Transverse colon (tissue), 4 donors: ENCODE measurements around the gene CCDC91. TPM values are rescaled to one million over a fixed set of nuclear protein-coding genes. Genes with fewer than 3 reads are reported as not detected.

ENCODE experiments used
- DNase-seq: peaks from one replicate; pipeline ENCODE4 v3.0.0-alpha.2; 2019
- H3K27ac ChIP-seq, 4 donors: fragments of 200-600 bp; sonication (generic); 2 replicates each; pipeline ENCODE4 v1.5.1; 2016 to 2018; ENCODE audit warnings: inconsistent platforms in 4 of 4
- H3K27me3 ChIP-seq: fragments of 200-600 bp; sonication (generic); 2 replicates; pipeline ENCODE4 v1.5.1; 2017; ENCODE audit warnings: inconsistent platforms
- H3K36me3 ChIP-seq, 4 donors: fragments of 200-600 bp; sonication (generic); 2 replicates each; pipeline ENCODE4 v1.5.1; 2017 to 2019; ENCODE audit warnings: inconsistent platforms in 4 of 4
- H3K4me1 ChIP-seq, 4 donors: fragments of 200-600 bp; sonication (generic); 2 replicates each; pipeline ENCODE4 v1.5.1; 2017 to 2020; ENCODE audit warnings: inconsistent platforms in 4 of 4
- H3K4me3 ChIP-seq, 4 donors: fragments of 200-600 bp; sonication (generic); 1 replicate in 1 of 4; 2 replicates in 3 of 4; pipeline versions ENCODE4 v1.5.1 to v1.6.1; 2017 to 2019; ENCODE audit warnings: inconsistent platforms in 4 of 4
- H3K9me3 ChIP-seq, 2 donors: fragments of 200-600 bp; sonication (generic); 2 replicates each; pipeline ENCODE4 v1.5.1; 2017 to 2019; ENCODE audit warnings: inconsistent platforms in 2 of 2
- EP300 ChIP-seq: sonication (generic); formaldehyde crosslinking; IDR thresholded peaks from one replicate; pipeline ENCODE4 v1.6.1; 2017; ENCODE audit warnings: antibody characterized with exemption, low read depth
- POLR2A ChIP-seq: fragments of 450-650 bp; IDR thresholded peaks from one replicate; pipeline ENCODE4 v1.6.1; 2016; ENCODE audit warnings: antibody characterized with exemption, mild to moderate bottlenecking, moderate library complexity
- POLR2AphosphoS5 ChIP-seq, 3 donors: sonication (generic); formaldehyde crosslinking; IDR thresholded peaks; one replicate each; pipeline ENCODE4 v1.6.1; 2016; ENCODE audit warnings: antibody characterized with exemption in 3 of 3
- WGBS, 2 donors: methylation state at CpG; one replicate each; pipeline ENCODE4 v1.1.5; 2018; ENCODE audit warnings: low coverage in 1 of 2; 5-methylcytosine and 5-hydroxymethylcytosine counted together
- in situ Hi-C, 4 donors: fragments of 200-750 bp; cut with MboI; loops; one replicate each; pipeline versions ENCODE4 v1.15.0 to v1.15.1; 2017; ENCODE audit warnings: low sequenced_read_pairs in 3 of 4, low pct_ligation_motif_present in 1 of 4, low pct_unique_long_range_greater_than_20kb in 1 of 4
- intact Hi-C: fragments of 100-400 bp; cut with DNase I; formaldehyde crosslinking; loops from one replicate; pipeline ENCODE4 v1.15.1; 2023; ENCODE audit warnings: low total_unique reads
- total RNA-seq, 4 donors: library from RNA; depleted of rRNA; stranded (reverse); fragments of >200 nt; gene quantifications; one replicate each; pipeline ENCODE4 v1.1.0, GENCODE V29; 2016
- TF ChIP-seq, protein P1 (sequence below), 5 experiments: fragments of 200-600 bp in 3 of 5; fragments of 450-650 bp in 2 of 5; sonication (generic) in 3 of 5; IDR thresholded peaks; 1 replicate in 2 of 5; 2 replicates in 3 of 5; pipeline ENCODE4 v1.5.1; 2016 to 2017; ENCODE audit warnings: antibody characterized with exemption in 5 of 5, inconsistent platforms in 3 of 5, mild to moderate bottlenecking in 2 of 5, moderate library complexity in 1 of 5

The CCDC91 gene
- total RNA-seq, 4 donors from 2014 or later = 8.4 to 37.8 (median 35.5) TPM

DNA sequence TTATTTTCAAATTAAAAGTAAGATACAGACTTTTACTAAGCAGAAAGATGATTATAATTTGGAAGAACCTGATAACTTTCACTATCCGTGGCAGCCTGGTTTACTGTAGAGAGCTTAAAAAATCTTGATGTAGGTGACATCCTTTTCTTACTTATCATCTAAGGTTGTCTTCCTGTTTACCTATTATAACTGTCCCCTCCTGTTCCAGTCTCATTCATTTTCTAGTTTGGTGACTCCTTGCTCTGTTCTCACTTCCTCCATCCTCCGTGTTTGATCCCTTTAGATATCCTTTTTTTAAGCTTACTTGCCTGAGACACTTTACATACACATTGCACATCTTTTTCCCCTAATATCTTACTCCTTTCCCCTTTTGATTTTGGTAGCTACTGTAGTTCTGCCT is 27.5 kb downstream of the CCDC91 start:
- Histone ChIP-seq H3K4me3 (no peak overlapping the region), H3K27me3 (no peaks in the 10 kb centered on the region), H3K27ac (no peak overlapping the region), H3K9me3 (peaks cover 0 to 8% of the 10 kb centered on the region in 2 donors), H3K36me3 (no peaks in the 10 kb centered on the region), H3K4me1 (peaks cover 0 to 16% (median 5%) of the 10 kb centered on the region in 4 donors)
- in situ Hi-C loops (no loop called here), intact Hi-C loops (no loop called here)
- TF ChIP-seq, protein P1, sequence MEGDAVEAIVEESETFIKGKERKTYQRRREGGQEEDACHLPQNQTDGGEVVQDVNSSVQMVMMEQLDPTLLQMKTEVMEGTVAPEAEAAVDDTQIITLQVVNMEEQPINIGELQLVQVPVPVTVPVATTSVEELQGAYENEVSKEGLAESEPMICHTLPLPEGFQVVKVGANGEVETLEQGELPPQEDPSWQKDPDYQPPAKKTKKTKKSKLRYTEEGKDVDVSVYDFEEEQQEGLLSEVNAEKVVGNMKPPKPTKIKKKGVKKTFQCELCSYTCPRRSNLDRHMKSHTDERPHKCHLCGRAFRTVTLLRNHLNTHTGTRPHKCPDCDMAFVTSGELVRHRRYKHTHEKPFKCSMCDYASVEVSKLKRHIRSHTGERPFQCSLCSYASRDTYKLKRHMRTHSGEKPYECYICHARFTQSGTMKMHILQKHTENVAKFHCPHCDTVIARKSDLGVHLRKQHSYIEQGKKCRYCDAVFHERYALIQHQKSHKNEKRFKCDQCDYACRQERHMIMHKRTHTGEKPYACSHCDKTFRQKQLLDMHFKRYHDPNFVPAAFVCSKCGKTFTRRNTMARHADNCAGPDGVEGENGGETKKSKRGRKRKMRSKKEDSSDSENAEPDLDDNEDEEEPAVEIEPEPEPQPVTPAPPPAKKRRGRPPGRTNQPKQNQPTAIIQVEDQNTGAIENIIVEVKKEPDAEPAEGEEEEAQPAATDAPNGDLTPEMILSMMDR (IDR thresholded peaks at IDR 0.05) = no peak
- TF ChIP-seq POLR2AphosphoS5 (IDR thresholded peaks at IDR 0.05) = no peak
- TF ChIP-seq POLR2A = no peak
- TF ChIP-seq EP300 = no peak
- 67 to 77% methylated on average over 2 of the region's 2 CpGs for WGBS, 2 donors
- no peak for DNase-seq

- H3K9me3 ChIP-seq = peaks cover 0 to 8% of the 10 kb centered on the region in 2 donors
- 89 to 97% methylated on average over 1 of the region's 1 CpG for WGBS, 2 donors
- H3K27ac ChIP-seq = no peak overlapping the region
- in situ Hi-C loops = no loop called here
- DNase-seq = no peak
- TF ChIP-seq POLR2A (no peak), EP300 (no peak)
- no peaks in the 10 kb centered on the region for H3K36me3 ChIP-seq
- H3K4me1 ChIP-seq = peaks cover 0 to 25% (median 11%) of the 10 kb centered on the region in 4 donors
- H3K27me3 ChIP-seq = no peaks in the 10 kb centered on the region
- H3K4me3 ChIP-seq = no peak overlapping the region
- intact Hi-C loops = no loop called here
These were observed 28.6 kb downstream of the CCDC91 start for GRCh38 chr12:28218875-28219274.

- intact Hi-C loops (no loop called here), in situ Hi-C loops (no loop called here)
- TF ChIP-seq, protein P1 (IDR thresholded peaks at IDR 0.05) = no peak
- TF ChIP-seq POLR2A (no peak), EP300 (no peak), POLR2AphosphoS5 (IDR thresholded peaks at IDR 0.05) (no peak)
- DNase-seq = no peak
- H3K27ac ChIP-seq = no peak overlapping the region
- no peaks in the 10 kb centered on the region for H3K27me3 ChIP-seq
- no peaks in the 10 kb centered on the region for H3K36me3 ChIP-seq
- H3K4me1 ChIP-seq = peaks cover 0 to 27% (median 12%) of the 10 kb centered on the region in 4 donors
- peaks cover 0 to 8% of the 10 kb centered on the region in 2 donors for H3K9me3 ChIP-seq
- H3K4me3 ChIP-seq = no peak overlapping the region
These were observed 29.6 kb downstream of the CCDC91 start for GRCh38 chr12:28219827-28220226.

GRCh38 chr12:28222081-28222700 is 31.9 kb downstream of the CCDC91 start:
- Histone ChIP-seq H3K4me3 (no peak overlapping the region), H3K9me3 (peaks cover 0 to 8% of the 10 kb centered on the region in 2 donors), H3K27ac (no peak overlapping the region), H3K36me3 (no peaks in the 10 kb centered on the region), H3K27me3 (no peaks in the 10 kb centered on the region), H3K4me1 (peaks cover 0 to 27% (median 12%) of the 10 kb centered on the region in 4 donors)
- in situ Hi-C loops (no loop called here), intact Hi-C loops (no loop called here)
- TF ChIP-seq POLR2A = no peak
- DNase-seq = no peak
- 56 to 78% methylated on average over 2 of the region's 2 CpGs for WGBS, 2 donors

- 34% methylated on average over 3 of the region's 3 CpGs for WGBS, 2 donors
- intact Hi-C loops (no loop called here), in situ Hi-C loops (no loop called here)
- TF ChIP-seq, protein P1 (IDR thresholded peaks at IDR 0.05) = no peak
- no peak for TF ChIP-seq EP300
- Histone ChIP-seq H3K9me3 (peaks cover 0 to 8% of the 10 kb centered on the region in 2 donors), H3K4me3 (no peak overlapping the region), H3K4me1 (peaks cover 0 to 27% (median 12%) of the 10 kb centered on the region in 4 donors), H3K27ac (no peak overlapping the region), H3K27me3 (no peaks in the 10 kb centered on the region), H3K36me3 (no peaks in the 10 kb centered on the region)
- no peak for DNase-seq
These were observed 32.8 kb downstream of the CCDC91 start for GRCh38 chr12:28223025-28223554.
